H9 (cell line): ENCODE measurements around the gene RELCH. TPM values are rescaled to one million over a fixed set of nuclear protein-coding genes. Genes with fewer than 3 reads are reported as not detected.

Source experiments
- DNase-seq: peaks from one replicate; pipeline ENCODE4 v3.0.0-alpha.2; 2017
- H2AFZ ChIP-seq: one replicate; pipeline ENCODE4 v1.6.1; 2013; ENCODE audit warnings: mild to moderate bottlenecking, low read length, control low read depth, moderate library complexity
- H2AK5ac ChIP-seq: 2 replicates; pipeline ENCODE4 v1.6.1; 2013; ENCODE audit warnings: low read length, control low read depth, mixed read lengths; ENCODE audit not compliant: insufficient read length
- H2BK120ac ChIP-seq: one replicate; pipeline ENCODE4 v1.6.1; 2013; ENCODE audit warnings: low read depth, mild to moderate bottlenecking, low read length, control low read depth, inconsistent platforms; ENCODE audit not compliant: poor library complexity, severe bottlenecking
- H2BK12ac ChIP-seq: 2 replicates; pipeline ENCODE4 v1.6.1; 2013; ENCODE audit warnings: low read length, control low read depth, mixed read lengths, low read depth; ENCODE audit not compliant: insufficient read length
- H2BK15ac ChIP-seq: 2 replicates; pipeline ENCODE4 v1.6.1; 2013; ENCODE audit warnings: low read depth, low read length, control low read depth
- H2BK20ac ChIP-seq: one replicate; pipeline ENCODE4 v1.6.1; 2013; ENCODE audit warnings: low read depth, mild to moderate bottlenecking, low read length, control low read depth, inconsistent platforms; ENCODE audit not compliant: poor library complexity, severe bottlenecking
- H2BK5ac ChIP-seq: 2 replicates; pipeline ENCODE4 v1.6.1; 2013; ENCODE audit warnings: low read length, control low read depth, mixed read lengths; ENCODE audit not compliant: insufficient read length
- H3K14ac ChIP-seq: 2 replicates; pipeline ENCODE4 v1.6.1; 2013; ENCODE audit warnings: low read length, control low read depth; ENCODE audit not compliant: insufficient read depth
- H3K18ac ChIP-seq: 2 replicates; pipeline ENCODE4 v1.6.1; 2013; ENCODE audit warnings: low read depth, mild to moderate bottlenecking, mixed read lengths, low read length, control low read depth; ENCODE audit not compliant: insufficient read length
- H3K23ac ChIP-seq: 2 replicates; pipeline ENCODE4 v1.6.1; 2013; ENCODE audit warnings: low read length, control low read depth, mixed read lengths, low read depth; ENCODE audit not compliant: insufficient read length
- H3K23me2 ChIP-seq: 2 replicates; pipeline ENCODE4 v1.6.1; 2013; ENCODE audit warnings: low read depth, mild to moderate bottlenecking, mixed read lengths, low read length, control low read depth; ENCODE audit not compliant: insufficient read length, poor library complexity, severe bottlenecking
- H3K27ac ChIP-seq: 2 replicates; pipeline ENCODE4 v1.5.1; 2013; ENCODE audit warnings: low read length, control low read depth, mixed read lengths, low read depth; ENCODE audit not compliant: insufficient read length
- H3K27me3 ChIP-seq: 2 replicates; pipeline ENCODE4 v1.6.1; 2013; ENCODE audit warnings: low read length, control low read depth, inconsistent platforms; ENCODE audit not compliant: insufficient read depth
- H3K4ac ChIP-seq: 2 replicates; pipeline ENCODE4 v1.6.1; 2013; ENCODE audit warnings: low read depth, mild to moderate bottlenecking, control low read depth, inconsistent platforms, low read length, moderate library complexity
- H3K4me1 ChIP-seq: 2 replicates; pipeline ENCODE4 v1.6.1; 2013; ENCODE audit warnings: low read length, control low read depth, inconsistent platforms; ENCODE audit not compliant: insufficient read depth
- H3K4me2 ChIP-seq: 2 replicates; pipeline ENCODE4 v1.6.1; 2013; ENCODE audit warnings: low read length, control low read depth, mixed read lengths; ENCODE audit not compliant: insufficient read length, insufficient read depth
- H3K56ac ChIP-seq: 2 replicates; pipeline ENCODE4 v1.6.1; 2013; ENCODE audit warnings: low read depth, mild to moderate bottlenecking, mixed read lengths, low read length, control low read depth; ENCODE audit not compliant: insufficient read length
- H3K79me1 ChIP-seq: 2 replicates; pipeline ENCODE4 v1.6.1; 2013; ENCODE audit warnings: low read depth, mild to moderate bottlenecking, moderate library complexity, low read length, control low read depth, inconsistent platforms; ENCODE audit not compliant: insufficient read depth, poor library complexity, severe bottlenecking
- H3K79me2 ChIP-seq: 2 replicates; pipeline ENCODE4 v1.6.1; 2013; ENCODE audit warnings: low read length, control low read depth, inconsistent platforms; ENCODE audit not compliant: insufficient read depth
- H3K9ac ChIP-seq: 2 replicates; pipeline ENCODE4 v1.6.1; 2013; ENCODE audit warnings: low read length, control low read depth, mixed read lengths; ENCODE audit not compliant: insufficient read length; ENCODE audit errors: extremely low read depth
- H3K9me3 ChIP-seq: one replicate; pipeline ENCODE4 v1.6.1; 2013; ENCODE audit warnings: low read depth, low read length, inconsistent platforms; ENCODE audit not compliant: control insufficient read depth
- H3T11ph ChIP-seq: one replicate; pipeline ENCODE4 v1.6.1; 2013; ENCODE audit warnings: mild to moderate bottlenecking, low read length, control low read depth, inconsistent platforms
- H4K20me1 ChIP-seq: one replicate; pipeline ENCODE4 v1.6.1; 2013; ENCODE audit not compliant: control insufficient read depth, insufficient read length, insufficient read depth
- H4K5ac ChIP-seq: 2 replicates; pipeline ENCODE4 v1.6.1; 2013; ENCODE audit warnings: low read depth, mild to moderate bottlenecking, mixed read lengths, low read length, control low read depth; ENCODE audit not compliant: insufficient read length
- H4K8ac ChIP-seq: replicated peaks from 2 replicates; pipeline ENCODE4 v1.6.1; 2013; ENCODE audit warnings: low read length, control low read depth, mixed read lengths, low read depth; ENCODE audit not compliant: insufficient read length
- H4K91ac ChIP-seq: 2 replicates; pipeline ENCODE4 v1.6.1; 2013; ENCODE audit warnings: low read depth, mild to moderate bottlenecking, moderate library complexity, mixed read lengths, low read length, control low read depth; ENCODE audit not compliant: insufficient read length
- H3K27ac Mint-ChIP-seq, 3 experiments: 2 replicates in 2 of 3; 3 replicates in 1 of 3; pipeline ENCODE4 v1.8.0; 2020 to 2021; ENCODE audit warnings: mixed read lengths in 3 of 3, mild to moderate bottlenecking in 1 of 3, moderate library complexity in 1 of 3
- H3K27me3 Mint-ChIP-seq: 2 replicates; pipeline ENCODE4 v1.8.0; 2021; ENCODE audit warnings: low read depth, mild to moderate bottlenecking, moderate library complexity, mixed read lengths
- H3K36me3 Mint-ChIP-seq, 3 experiments: 2 replicates in 2 of 3; 3 replicates in 1 of 3; pipeline ENCODE4 v1.8.0; 2020 to 2021; ENCODE audit warnings: low read depth in 3 of 3, mixed read lengths in 3 of 3; ENCODE audit not compliant: insufficient read depth in 1 of 3
- H3K4me1 Mint-ChIP-seq, 2 experiments: 2 replicates each; pipeline ENCODE4 v1.8.0; 2020; ENCODE audit warnings: mixed read lengths in 2 of 2
- H3K4me3 Mint-ChIP-seq, 2 experiments: 2 replicates in 1 of 2; 3 replicates in 1 of 2; pipeline ENCODE4 v1.8.0; 2020 to 2021; ENCODE audit warnings: mild to moderate bottlenecking in 2 of 2, mixed read lengths in 2 of 2, moderate library complexity in 1 of 2
- H3K9me3 Mint-ChIP-seq, 2 experiments: 2 replicates in 1 of 2; 3 replicates in 1 of 2; pipeline ENCODE4 v1.8.0; 2020; ENCODE audit warnings: mild to moderate bottlenecking in 2 of 2, mixed read lengths in 2 of 2, moderate library complexity in 1 of 2
- CTCF ChIP-seq: fragments of 200-600 bp; sonication (generic); conservative IDR thresholded peaks from 3 replicates; pipeline ENCODE4 v1.8.0; 2021; ENCODE audit warnings: antibody characterized with exemption, mild to moderate bottlenecking
- WGBS: extraction: QIAGEN DNeasy Blood & Tissue Kit; methylation state at CpG from one replicate; pipeline ENCODE4 v1.1.7; 2013; ENCODE audit warnings: missing lambda C conversion rate, low lambda C conversion rate, mixed read lengths; ENCODE audit not compliant: insufficient read length; ENCODE audit errors: extremely low coverage; 5-methylcytosine and 5-hydroxymethylcytosine counted together
- total RNA-seq: library from RNA; stranded (reverse); gene quantifications from 2 replicates; pipeline ENCODE4 v1.2.1, GENCODE V29; 2021

The RELCH gene
- total RNA-seq, 1 experiment from 2014 or later = 32.3 TPM

GRCh38 chr18:62328586-62329525 lies 141.8 kb downstream of the RELCH start:
- Histone ChIP-seq H3K18ac (no peak overlapping the region), H3T11ph (no peak overlapping the region), H2AK5ac (no peak overlapping the region), H3K27ac (no peak overlapping the region), H3K9ac (no peak overlapping the region), H4K5ac (no peak overlapping the region), H2BK15ac (no peak overlapping the region), H2AFZ (no peak overlapping the region), H3K9me3 (no peaks in the 10 kb centered on the region), H3K27me3 (peaks cover 10% of the 10 kb centered on the region; the same call in 1 of the 2 replicates), H3K23ac (no peak overlapping the region), H3K56ac (no peak overlapping the region), H4K20me1 (no peaks in the 10 kb centered on the region), H3K14ac (peak overlapping the region; percentile 51), H2BK20ac (no peak overlapping the region), H3K4me1 (peaks cover 7% of the 10 kb centered on the region; the same call in 1 of the 2 replicates), H2BK5ac (no peak overlapping the region), H3K4me2 (no peak overlapping the region), H3K4ac (no peak overlapping the region), H3K79me2 (no peaks in the 10 kb centered on the region), H3K23me2 (peaks cover 20% of the 10 kb centered on the region), H2BK12ac (no peak overlapping the region), H3K79me1 (no peaks in the 10 kb centered on the region), H4K8ac (no peak overlapping the region), H4K91ac (no peak overlapping the region), H2BK120ac (no peak overlapping the region)
- Mint-ChIP-seq H3K27me3 (peaks cover 55% of the 10 kb centered on the region), H3K4me1 (peaks cover 39 to 64% of the 10 kb centered on the region in 2 experiments), H3K36me3 (no peaks in the 10 kb centered on the region; a peak in 1 of 7 replicates), H3K4me3 (no peak overlapping the region), H3K9me3 (peaks cover 0 to 3% of the 10 kb centered on the region in 2 experiments; a peak in 1 of 5 replicates), H3K27ac (no peak overlapping the region)
- no CpG with 5 or more reads among the region's 6 CpGs for WGBS
- no peak for TF ChIP-seq CTCF
- no peak for DNase-seq
